Neural cell (in vitro differentiated cells): ENCODE results near the gene IFNA14.
"Not testable (repeated sequence)": the region's sequence is repeated elsewhere in the genome, so short reads cannot be mapped to it uniquely, and the experiment has no call there.

Experiments
- CTCF ChIP-seq: fragments of 450-650 bp; IDR thresholded peaks from 2 replicates; pipeline ENCODE4 v1.5.1; 2014; ENCODE audit warnings: antibody characterized with exemption, mild to moderate bottlenecking, moderate library complexity; ENCODE audit not compliant: poor library complexity, severe bottlenecking
- EZH2 ChIP-seq: fragments of 200-600, 300-800 bp; shearing (Covaris generic), sonication (generic); IDR thresholded peaks from 2 replicates; pipeline ENCODE4 v1.6.1; 2014; ENCODE audit warnings: antibody characterized with exemption, low read length, borderline replicate concordance, mild to moderate bottlenecking; ENCODE audit not compliant: insufficient read depth, poor library complexity, severe bottlenecking

GRCh38 chr9:21235468-21236359, 4.1 kb downstream of the IFNA14 start:
- peak; percentile 69 for TF ChIP-seq CTCF
- not testable (repeated sequence) for TF ChIP-seq EZH2
